HG03571 (cell line): ENCODE data around the gene PLCB1.
"Not testable (repeated sequence)": the region's sequence is repeated elsewhere in the genome, so short reads cannot be mapped to it uniquely, and the experiment has no call there.

Experiments used
- ATAC-seq: cut with Tn5 transposase; IDR thresholded peaks from one replicate; pipeline ENCODE4 v1.9.1; 2021; ENCODE audit not compliant: unreplicated experiment

Gene PLCB1

DNA sequence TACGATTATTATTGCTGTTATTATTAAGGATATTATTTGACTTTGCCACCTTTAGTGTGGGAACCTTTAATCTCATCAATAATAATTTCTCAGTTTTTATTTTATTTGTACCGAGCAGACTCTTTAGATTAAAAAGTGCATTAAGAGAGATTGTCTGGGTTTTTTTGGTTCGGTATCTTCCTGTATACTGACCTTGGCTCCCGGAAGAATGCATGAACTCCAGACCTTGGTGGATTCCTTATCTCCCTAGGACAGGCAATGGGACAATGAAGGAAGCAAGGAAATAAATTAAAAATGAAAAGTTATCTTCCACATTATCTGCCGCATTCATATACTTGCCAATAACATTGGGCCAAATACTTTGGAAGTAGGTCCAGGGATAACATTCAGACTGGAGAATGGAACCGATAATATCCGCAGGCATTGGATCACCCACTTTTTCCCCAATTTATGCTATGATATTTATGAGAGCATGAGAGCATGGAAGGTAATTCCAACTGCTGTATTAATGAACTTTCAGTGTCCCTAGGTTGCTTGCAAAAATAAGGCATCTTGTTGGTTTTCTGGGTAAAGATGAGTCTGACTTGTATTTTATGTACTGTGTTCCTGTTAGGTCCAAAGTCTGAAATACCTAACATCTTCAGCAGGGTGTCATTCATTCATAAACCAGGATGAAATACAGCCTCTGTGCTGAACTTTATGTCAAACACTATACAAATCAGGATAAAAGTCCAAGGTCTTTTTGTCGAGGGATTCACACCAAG, 232.1 kb downstream of the PLCB1 start:
- no peak for ATAC-seq

DNA sequence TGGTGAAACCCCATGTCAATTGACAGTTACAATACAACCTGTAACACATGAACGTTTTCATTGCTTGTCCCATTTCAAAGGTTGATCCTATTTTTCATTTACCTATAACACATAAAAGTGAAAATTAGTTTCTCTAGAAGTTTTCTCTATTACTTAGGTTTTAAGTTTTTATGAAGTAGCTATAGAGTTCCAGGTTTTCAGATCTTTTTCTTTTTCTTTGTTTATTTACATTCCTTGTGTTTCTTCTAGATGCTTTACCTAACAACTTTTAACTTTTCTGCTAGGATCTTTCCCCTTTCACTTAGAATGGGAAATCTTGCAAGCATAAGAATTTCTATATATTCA, 232.6 kb downstream of the PLCB1 start:
- no peak for ATAC-seq

DNA sequence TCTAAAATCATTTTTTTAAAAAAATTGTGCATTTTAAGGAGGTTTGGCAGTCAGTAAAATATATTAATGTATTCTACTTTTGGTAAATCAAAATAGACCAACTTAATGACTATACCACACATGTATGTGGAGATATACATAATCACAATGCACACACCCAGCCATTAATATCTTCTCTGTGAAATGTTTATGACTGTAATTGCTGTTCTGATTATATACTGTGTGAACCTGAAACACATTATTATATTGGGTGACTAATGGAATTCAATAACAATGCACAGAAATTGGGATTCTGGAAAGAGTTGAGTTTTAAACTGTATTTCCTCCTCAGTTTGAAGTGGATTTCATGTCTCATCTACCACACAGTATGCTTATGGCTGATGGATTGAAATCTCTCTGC, 233.6 kb downstream of the PLCB1 start:
- no peak for ATAC-seq

DNA sequence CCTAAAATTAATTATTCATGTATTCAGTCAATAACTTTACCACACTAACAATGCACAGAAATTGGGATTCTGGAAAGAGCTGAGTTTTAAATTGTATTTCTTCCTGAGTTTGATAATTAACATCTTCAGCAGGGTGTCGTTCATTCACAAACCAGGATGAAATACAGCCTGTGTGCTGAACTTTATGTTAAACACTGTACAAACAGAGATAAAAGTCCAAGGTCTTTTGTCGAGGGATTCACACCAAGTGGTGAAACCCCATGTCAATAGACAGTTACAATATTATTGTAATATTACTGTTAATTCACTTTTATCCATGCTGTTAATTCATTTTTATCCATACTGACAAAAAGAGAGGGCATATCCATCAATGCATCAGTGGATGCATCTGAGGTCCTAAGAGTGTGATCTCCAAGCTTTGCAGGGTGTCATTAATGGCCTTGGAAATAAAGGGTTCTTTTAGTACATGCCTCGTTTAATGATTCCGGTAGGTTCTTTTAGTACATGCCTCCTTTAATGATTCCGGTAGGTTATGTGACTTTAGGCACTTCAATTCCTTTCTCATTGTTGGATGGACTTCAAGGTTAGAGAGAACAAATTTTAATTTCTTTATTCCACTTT, 234.3 kb downstream of the PLCB1 start:
- no peak for ATAC-seq

DNA sequence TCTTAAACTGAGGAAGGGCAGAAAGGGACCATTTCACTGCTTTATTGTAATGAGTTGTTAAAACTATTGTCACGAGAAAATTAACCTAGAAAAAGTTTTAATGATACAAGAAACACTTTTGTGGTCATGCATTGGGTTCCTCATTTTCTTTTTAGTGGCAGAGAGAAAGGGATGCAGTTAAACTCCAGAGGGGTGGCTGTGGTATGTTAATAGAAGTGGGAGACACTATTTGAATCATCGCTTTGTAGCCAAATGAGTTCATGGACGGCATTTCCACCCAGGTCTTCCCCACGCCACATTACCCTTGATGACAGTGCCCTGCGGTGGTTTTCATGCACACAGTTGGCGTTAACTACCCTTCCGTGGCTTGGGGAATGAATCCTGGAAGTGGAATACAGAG, 235.6 kb downstream of the PLCB1 start:
- no peak for ATAC-seq

DNA sequence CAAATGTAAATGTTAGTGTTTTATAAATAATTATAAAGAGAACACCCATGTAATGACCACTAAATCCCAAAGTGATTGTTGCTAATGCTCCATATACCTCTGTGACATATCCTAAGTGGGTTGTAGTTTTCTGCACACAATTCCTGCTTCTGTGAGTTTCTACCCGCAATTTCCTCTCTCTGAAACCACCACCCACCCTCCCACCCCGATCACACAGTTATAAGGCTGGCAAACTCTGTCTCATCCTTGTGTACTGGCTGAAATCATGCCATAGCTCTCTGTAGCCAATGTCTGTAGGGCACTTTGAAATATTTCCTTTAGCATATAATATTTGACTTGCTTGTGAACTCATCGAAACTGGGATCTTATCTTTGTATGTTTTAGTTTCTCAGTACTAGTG, 236.6 kb downstream of the PLCB1 start:
- ATAC-seq = no peak

DNA sequence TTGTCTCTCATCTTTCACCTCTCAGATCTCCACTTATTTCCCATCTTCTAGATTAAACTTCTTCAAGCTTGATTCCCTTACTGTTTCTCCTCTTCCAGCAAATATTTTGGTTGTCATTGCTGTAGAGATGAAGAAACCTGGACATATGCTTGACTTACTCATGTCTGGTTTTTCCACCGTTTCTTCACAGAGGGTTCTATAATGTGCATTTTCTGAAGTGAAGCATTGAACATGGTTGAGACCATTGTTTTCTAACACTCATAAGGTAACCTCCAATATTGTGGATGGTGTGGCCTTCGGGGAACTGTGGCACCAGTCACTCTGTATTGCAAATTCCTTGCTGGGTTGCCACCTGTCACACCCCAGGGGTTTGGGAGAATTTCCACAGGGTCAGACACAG, 237.2 kb downstream of the PLCB1 start:
- no peak for ATAC-seq

DNA sequence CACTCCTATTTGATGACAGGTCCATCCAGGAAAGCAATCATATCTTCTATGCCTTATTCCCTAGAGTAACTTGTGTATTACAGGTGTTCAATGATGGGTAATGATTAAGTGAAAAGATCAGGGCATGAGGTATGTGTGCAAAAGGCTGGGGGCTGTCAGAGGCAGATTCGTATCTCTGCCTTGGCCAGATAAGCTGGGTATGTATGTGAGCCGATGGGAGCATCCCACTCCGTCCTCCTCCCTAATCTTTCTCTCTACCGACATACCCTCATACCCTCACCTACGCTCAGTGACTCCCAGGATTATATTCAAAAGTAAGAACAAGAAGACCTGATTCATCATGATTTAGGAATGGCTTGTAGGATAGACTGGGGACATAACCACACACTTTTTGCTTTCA, 238.7 kb downstream of the PLCB1 start:
- ATAC-seq = no peak

DNA sequence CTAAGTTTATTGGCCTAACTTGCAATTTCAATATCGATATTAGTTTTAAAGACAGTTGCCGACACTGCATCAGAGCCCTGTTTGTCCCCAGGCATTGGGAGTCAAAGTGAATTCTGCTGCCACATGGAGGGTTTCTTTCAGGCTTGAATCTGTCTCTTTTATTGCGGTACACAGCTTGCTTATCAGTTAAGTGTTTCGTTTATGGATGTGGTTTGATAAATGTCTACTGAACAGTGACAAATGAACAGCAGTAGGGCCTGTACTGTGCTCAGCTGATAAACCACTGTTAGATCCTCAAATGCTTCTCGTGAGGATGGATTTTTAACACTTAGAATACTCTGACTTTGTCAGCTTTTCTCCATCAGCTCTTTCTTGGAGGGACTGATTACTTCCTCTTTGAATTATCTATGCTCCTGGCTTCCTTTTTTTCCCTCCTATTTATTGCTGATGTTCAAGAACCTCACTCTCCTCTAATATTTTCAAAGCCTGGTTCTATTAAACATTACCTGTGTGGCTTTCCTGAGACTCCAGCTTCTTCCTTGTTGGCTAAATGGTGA, 240.8 kb downstream of the PLCB1 start:
- no peak for ATAC-seq

DNA sequence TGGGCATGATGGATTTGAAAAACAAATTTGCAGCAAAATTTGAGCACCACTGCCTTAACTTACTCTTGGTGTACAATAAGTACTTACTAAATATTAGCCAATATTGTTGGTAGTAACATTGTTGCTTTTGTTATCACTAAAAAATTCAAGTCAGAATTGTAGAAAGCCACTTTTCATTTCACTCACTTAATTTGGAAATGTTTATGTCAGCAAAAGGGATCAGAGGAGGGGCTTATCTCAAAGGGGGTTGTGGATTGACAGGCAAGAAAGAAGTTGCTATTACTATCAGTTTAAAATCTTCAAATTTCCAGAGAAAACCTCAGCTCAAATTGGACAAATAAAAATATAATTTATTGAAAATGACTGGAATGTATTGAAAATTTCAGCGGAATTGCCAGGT, 241.5 kb downstream of the PLCB1 start:
- no peak for ATAC-seq

DNA sequence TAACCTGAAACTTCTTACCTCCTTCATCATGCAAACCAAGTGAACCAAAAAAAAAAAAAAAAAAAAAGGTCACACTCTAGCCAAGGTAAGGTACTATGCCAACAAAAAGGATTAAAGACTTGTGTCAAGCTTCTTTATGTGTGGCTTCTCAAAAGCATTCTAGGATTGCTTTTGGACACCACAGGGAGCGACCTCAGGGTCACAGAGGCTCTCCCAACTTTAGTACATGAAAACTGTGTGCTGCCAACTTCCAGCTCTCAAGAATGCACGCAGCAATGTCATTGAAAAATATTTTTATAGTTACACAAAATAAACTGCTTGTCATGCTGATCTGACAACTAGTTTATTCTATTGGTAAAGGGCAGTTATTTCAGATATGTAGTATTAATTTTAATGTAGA, 243.8 kb downstream of the PLCB1 start:
- no peak for ATAC-seq

DNA sequence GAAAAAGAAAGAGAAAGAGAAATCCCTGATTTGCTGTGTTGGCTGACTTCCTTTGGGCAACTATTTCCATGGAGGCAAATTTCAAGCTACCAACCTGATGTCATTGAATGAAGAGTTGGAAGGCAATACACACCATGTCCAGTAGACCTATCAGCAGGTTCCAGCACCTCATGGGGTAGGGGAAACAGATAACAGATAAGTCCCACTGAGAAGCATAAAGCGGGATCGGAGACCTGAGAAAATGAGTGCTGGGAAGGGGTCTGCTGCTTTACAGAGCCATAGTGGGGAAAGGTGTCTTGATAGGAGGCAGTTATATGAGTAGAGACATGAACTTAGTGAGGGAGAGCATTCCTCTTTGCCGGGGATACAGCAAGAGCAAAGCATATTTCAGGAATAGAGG, 244.9 kb downstream of the PLCB1 start:
- no peak for ATAC-seq

DNA sequence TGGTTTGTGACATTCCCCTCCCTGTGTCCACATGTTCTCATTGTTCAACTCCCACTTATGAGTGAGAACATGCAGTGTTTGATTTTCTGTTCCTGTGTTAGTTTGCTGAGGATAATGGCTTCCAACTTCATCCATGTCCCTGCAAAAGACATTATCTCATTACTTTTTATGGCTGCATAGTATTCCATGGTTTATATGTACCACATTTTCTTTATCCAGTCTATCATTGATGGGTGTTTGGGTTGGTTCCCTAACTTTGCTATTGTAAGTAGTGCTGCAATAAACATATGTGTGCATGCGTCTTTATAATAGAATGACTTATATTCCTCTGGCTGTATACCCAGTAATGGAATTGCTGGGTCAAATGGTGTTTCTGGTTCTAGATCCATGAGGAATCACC, 247.1 kb downstream of the PLCB1 start:
- not testable (repeated sequence) for ATAC-seq

DNA sequence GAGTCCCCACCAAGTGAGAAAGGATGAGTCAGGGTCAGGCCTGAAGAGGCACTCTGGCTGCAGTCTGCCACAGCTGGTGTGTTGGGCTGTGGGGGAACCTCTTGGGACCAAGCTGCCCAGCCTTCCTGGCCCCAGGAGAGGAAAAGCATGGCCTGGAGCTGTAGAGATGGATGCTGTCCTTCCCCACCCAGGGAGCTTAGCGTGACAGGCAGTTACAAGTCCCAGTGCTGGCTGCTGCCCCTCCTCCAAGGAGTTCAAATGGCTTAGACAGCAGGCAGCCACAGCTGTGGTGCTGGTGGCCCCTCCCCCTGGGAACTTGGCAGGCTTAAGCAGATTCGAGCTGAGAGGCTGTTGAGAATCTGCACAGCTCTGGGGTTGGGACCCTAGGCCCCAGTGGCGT, 253.2 kb downstream of the PLCB1 start:
- ATAC-seq = no peak

DNA sequence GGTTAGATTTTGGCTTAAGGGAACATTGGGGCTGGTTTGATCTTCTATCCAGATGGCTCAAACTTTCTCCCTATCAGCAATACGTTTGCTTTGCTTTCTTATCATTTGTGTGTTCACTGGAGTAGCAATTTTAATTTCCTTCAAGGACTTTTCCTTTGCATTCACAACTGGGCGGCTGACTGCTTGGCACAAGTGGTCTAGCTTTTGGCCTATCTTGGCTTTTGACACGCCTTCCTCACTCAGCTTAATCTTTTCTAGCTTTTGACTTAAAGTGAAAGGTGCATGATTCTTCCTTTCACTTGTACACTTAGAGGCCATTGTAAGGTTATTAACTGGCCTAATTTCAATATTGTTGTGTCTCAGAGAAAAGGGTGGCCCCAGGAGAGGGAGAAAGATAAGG, 254.9 kb downstream of the PLCB1 start:
- ATAC-seq = no peak

DNA sequence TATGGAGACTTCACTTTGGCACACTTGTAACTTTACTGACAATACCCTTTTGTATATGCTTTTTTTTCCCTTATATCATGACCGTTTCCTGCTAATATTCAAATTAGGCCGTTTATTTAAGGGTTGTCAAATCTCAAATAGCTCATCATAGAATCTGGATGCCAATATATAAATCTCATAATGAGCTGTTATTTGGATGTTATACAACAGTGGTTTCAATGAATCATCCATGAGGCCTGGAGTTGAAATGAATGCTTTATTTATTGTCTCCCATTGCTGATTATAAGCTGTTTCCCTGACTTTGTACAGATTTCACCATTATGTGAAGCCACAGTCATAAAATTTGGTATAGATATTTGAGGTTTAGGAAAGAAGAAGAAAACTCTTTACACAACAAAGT, 256.1 kb downstream of the PLCB1 start:
- no peak for ATAC-seq

DNA sequence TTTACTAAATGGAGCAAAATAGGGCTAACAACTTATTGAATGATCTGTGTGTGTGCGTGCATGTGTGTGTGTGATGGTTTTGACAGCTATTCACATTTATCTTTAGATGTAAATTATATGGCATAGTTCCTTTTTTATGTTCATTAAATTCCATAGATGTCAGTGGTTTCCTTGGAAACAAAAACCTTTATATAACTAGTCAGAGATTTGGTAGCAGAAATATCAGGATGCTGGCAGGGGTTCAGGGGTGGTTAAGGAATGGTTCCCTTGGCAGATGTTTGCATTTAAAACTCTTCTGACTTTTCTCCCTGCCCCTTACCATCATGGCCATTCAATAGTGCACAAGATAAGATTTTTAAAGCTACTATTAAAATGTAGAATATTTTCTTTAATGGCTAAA, 256.6 kb downstream of the PLCB1 start:
- no peak for ATAC-seq

DNA sequence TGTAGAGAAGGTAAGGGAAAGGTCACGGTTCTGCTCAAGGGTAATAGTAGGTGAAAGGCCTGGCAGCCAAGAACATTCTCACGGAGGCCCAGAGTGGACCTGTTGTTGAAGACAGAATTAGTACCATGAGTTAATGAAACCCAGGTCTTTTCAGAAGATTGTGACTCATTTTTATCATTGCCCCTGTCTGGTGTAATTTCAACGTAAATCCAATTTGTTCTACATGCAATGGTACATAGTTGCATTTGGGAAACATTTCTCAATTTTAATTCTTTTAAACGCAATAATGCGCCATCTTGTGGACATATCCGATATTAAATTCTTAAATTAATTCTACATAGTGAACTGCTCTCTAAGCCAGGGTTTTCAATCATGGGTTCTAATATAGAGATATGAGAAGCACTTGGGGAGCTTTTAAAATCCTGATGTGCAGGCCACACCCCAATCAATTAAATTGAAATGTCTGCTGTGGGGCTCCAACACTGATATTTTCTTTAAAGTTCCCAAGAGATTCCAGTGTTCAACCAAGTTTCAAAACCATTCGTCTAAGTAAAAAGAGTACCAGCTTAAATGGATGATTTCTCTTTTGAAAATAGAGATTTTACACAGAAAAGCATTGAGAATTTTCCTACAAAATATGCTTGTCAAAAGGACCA, 257.4 kb downstream of the PLCB1 start:
- no peak for ATAC-seq

DNA sequence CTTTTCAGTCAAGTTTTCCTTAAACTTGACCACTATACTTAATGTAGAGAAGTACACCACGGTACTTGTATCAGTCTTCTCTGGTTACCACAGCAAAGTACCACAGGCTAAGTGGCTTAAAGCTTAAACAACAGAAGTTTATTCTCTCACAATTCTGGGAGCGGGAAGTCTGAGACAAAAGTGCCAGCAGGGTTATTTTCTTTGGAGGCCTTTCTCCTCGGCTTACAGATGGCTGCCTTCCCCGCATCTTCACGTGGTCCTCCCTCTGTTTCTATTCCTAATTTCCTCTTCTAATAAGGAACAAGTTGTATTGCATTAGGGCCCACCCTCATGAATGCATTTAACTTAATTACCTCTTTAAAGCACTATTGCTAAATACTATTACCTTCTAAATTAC, 258.0 kb downstream of the PLCB1 start:
- no peak for ATAC-seq

DNA sequence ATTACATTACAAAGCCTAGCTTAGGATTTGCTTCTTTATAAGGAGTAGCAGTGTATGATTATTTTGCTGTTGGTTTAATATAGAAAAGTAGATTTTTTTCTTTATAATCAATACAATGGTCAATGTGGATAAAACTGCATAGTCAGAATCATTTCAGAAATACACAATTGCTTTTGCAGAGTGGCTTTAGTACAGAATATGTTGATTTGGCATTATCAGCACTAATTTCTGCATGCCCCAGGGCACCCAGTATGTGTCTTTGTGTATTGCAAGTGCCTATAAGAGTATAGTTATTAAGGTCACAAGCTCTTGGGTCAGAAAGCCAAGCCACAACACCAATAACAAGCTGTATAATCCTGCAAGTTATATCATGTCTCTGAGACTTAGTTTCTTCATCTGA, 258.4 kb downstream of the PLCB1 start:
- no peak for ATAC-seq

DNA sequence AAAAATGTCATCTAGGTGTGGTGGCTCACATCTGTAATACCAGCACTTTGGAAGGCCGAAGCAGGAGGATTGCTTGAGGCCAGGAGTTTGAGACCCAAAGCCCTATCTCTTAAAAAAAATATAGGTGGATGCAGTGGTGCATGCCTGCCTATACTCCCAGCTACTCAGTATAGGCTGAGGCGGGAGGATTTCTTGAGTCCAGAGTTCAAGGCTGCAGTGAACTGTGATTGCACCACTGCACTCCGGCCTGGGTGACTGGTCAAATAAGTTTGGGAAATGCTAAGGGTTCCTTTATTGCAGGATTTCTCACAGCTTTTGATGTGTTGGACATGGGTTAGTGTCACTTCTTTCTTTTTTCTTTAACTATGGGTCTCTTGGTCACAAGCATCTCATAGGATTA, 261.3 kb downstream of the PLCB1 start:
- ATAC-seq = no peak

DNA sequence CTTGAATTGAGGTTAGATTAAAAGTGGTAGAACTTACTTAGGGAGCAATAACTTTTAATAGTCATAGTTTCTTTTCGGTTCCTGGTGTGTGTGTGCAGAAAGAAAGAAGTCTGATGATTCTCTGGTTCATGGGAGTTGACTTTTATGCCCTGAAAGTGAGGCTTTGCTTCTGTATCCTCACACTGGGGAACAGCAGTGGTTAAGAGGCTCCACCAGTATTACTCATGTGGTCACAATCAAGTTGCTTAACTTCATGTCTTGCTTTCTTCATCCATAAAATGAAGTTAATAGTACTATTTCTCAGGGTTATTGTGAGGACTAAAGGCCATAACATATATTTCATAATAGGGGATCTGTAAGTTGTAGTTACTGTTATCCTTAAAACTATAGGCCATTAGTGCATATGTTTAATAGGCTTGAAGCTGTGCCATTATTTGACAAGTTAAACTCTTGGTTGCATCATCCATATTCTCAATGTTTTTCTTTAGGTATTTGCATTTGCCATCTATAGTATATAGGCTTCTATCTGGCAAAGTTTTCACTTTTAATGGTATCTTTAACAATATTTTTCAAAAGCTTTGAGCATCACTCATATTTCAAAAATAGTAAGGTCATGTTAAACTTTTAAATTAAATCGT, 262.4 kb downstream of the PLCB1 start:
- no peak for ATAC-seq
